ENCODE results near the gene KISS1.

- TF ChIP-seq FOXK1 (CRISPR knock-in tag; IDR thresholded peaks at IDR 0.05) (no peak), CTCF (IDR thresholded peaks at IDR 0.05) (no peak), ZNF423 (CRISPR knock-in tag; IDR thresholded peaks at IDR 0.05) (no peak), TCF7 (CRISPR knock-in tag; IDR thresholded peaks at IDR 0.05; ENCODE audit: low read depth) (no peak), ZBTB43 (CRISPR knock-in tag; IDR thresholded peaks at IDR 0.05) (no peak), MXD4 (CRISPR knock-in tag; IDR thresholded peaks at IDR 0.05; ENCODE audit: borderline replicate concordance) (no peak), MAX (CRISPR knock-in tag; IDR thresholded peaks at IDR 0.05) (no peak), NFYB (CRISPR knock-in tag; conservative IDR thresholded peaks at IDR 0.05; ENCODE audit: low read depth) (no peak), ZNF219 (CRISPR knock-in tag; IDR thresholded peaks at IDR 0.05; ENCODE audit: borderline replicate concordance) (no peak)
- TF ChIP-seq, protein P1, sequence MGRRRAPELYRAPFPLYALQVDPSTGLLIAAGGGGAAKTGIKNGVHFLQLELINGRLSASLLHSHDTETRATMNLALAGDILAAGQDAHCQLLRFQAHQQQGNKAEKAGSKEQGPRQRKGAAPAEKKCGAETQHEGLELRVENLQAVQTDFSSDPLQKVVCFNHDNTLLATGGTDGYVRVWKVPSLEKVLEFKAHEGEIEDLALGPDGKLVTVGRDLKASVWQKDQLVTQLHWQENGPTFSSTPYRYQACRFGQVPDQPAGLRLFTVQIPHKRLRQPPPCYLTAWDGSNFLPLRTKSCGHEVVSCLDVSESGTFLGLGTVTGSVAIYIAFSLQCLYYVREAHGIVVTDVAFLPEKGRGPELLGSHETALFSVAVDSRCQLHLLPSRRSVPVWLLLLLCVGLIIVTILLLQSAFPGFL (CRISPR knock-in tag; IDR thresholded peaks at IDR 0.05; ENCODE audit: borderline replicate concordance) = no peak
Observed at GRCh38 chr1:204194080-204194479, 2.2 kb downstream of the KISS1 start.
